WI38 (cell line): ENCODE measurements around the gene TOPORS.

ENCODE experiments used
- H3K4me3 ChIP-seq: 2 replicates; pipeline ENCODE4 v1.5.1; 2011; ENCODE audit warnings: low read depth, mild to moderate bottlenecking, control low read depth, low read length
- TF ChIP-seq, protein P1 (sequence below): IDR thresholded peaks from 2 replicates; pipeline ENCODE4 v1.5.1; 2012; ENCODE audit warnings: low read depth, mild to moderate bottlenecking, control low read depth, low read length

TOPORS gene

DNA sequence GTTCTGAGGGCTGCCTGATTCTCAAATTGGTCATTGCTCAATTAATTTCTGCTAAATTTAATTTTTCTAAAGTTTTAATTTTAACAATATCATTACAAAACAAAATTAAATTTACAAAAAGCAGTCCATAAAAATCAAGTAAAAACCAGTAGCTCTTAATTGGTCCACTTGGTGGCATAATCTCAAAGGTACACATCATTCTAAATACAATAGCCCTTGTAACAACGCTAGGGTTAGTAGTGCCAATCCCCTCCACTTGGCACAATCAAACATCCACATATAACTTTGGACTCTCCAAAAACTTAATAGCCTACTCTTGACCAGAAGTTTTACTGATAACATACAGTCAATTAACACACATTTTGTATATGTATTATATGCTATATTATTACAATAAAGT is 22.5 kb upstream of the TOPORS start:
- TF ChIP-seq, protein P1, sequence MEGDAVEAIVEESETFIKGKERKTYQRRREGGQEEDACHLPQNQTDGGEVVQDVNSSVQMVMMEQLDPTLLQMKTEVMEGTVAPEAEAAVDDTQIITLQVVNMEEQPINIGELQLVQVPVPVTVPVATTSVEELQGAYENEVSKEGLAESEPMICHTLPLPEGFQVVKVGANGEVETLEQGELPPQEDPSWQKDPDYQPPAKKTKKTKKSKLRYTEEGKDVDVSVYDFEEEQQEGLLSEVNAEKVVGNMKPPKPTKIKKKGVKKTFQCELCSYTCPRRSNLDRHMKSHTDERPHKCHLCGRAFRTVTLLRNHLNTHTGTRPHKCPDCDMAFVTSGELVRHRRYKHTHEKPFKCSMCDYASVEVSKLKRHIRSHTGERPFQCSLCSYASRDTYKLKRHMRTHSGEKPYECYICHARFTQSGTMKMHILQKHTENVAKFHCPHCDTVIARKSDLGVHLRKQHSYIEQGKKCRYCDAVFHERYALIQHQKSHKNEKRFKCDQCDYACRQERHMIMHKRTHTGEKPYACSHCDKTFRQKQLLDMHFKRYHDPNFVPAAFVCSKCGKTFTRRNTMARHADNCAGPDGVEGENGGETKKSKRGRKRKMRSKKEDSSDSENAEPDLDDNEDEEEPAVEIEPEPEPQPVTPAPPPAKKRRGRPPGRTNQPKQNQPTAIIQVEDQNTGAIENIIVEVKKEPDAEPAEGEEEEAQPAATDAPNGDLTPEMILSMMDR: no peak
- no peak overlapping the region for H3K4me3 ChIP-seq

DNA sequence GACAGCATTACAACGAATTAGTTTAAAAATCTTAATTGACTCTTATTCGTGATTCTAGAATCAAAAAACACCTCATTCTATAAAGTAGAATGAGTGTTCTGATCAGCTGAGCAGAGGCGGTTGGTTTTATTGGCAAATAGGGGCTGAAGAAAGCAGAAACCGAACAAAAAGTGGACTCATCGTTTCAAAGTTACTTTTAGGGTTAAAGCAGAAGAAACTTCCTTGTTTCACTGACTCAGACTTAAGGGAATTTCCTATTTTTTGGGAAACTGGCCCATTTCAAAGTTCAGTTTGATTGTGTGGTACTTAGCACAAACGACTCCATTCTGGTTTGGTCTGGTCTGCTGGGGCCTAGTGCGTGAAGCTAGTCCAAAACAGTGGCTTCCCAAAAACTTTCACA is 21.4 kb upstream of the TOPORS start:
- no peak overlapping the region for H3K4me3 ChIP-seq
- TF ChIP-seq, protein P1: no peak

DNA sequence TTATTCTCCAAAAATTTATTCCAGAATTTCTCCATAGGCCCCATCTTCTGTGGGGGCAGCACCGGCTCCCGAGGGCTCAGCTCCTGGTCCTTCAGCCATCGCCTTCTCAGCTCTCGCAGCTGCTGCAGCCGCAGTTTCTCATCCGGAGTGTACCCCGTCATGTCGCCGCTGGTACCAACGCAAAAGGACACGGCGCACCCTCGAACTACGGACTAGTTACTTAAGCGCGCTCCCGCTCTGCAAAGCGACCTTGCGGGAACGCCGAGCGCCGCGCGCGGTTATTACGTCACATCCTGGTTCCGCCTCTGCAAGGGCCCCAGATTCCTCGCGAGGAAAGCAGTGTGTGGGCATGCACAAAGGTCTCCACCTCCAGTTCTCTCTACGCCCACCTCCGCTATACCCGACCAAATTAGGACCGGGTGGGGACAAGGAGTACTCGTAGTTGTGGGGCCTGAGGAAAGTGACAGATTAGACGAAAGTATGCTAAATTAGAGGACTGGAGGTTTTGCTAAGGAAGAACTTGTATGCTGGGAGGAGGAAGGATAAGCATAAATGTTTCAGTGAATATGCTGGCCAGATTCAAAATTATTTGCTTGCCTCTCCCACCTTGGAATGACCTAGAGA is 20.6 kb upstream of the TOPORS start, which contains the start of gene NDUFB6:
Gene NDUFB6, minus strand, starts transcription at position 260 of the 624 bp plus-strand sequence. Its CDS starts 99 bp downstream, at position 161.
- TF ChIP-seq, protein P1: no peak

DNA sequence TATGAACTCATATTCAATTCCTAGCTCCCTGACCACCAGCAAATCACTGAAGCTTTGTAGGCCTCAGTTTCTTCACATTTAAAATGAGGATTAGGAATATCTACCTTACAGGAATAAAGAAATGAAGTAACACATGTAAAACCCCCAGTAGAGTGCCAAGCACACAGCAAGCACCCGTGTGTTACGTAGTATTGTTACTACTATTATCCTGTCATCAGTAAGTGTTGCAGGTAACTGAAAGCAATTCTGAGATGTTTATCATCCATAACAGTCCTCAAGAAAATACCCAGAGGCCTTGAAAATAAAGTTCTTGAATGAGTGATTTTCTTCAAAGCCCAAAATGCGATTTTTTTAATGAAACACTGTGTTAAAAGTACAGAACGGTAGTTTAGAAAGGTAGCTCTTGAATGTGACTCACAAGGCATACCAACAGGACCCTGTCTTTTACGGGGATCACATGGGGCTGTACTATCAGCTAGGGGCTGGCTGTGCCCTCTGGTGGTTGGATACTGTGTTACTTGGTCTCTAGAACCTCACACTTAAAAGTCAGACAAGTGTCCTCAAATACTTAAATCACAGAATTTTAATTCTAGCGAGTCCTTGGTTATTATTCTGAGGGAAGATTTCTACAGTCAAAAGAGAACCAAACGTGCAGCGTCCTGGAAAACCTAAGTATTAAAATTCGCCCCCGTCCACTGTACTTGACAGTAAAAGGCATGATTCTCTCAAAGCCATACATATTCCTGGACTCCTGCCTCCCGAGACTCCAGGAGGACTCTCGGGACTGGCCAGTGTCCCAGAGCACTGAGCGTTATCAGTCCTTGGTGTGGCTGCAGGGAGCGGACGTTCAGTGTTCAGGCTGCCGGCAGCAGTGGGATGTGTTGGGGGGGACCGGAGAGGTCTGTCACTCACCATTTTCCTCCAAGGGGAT is 19.8 kb upstream of the TOPORS start:
- H3K4me3 ChIP-seq: peak overlapping the region; percentile 95
- TF ChIP-seq, protein P1: peak; percentile 52

More for the DNA sequence above, 20.6 kb upstream of the TOPORS start, which contains the start of gene NDUFB6:
- H3K4me3 ChIP-seq: peak within 1 kb of the TSS; percentile 95

DNA sequence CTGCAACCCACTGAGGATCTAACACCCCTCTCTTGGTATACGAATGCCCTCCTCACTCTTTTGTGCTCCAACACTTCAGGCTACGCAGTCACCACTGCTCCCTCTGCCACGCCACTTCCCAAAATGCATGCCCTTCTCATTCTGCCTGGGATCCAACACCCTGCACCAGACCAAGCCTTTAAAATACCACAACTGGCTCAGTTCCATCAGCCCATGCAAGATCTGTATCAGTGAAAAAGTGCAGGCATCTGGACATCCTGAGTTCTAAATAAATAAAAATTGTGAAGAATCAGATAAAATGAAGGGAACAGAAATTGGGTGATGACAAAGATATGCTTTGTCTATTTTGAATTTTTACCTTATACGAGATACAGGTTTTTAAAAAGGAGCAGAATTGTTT is 17.9 kb upstream of the TOPORS start:
- no peak overlapping the region for H3K4me3 ChIP-seq
- TF ChIP-seq, protein P1: no peak

DNA sequence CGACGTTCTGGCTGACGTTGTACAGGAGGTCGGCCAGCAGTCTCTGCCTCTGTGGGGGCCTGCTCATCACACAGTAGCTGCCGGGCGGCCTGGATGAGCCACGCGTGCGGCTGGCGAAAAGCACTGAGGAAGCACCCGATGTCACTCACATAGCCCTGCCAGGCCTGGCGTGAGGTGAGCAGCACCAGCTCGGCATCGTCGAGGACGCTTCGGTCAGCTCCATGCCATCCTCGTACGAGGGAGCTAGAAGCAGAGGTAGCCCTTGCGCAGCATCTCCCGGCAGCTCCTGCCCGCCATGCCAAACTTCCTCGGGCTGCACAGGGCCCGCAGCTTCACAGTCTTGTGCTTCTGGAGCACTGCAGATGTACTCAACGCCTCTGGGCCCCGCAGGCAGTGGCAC is 14.4 kb upstream of the TOPORS start:
- TF ChIP-seq, protein P1: no peak
- H3K4me3 ChIP-seq: no peak overlapping the region

DNA sequence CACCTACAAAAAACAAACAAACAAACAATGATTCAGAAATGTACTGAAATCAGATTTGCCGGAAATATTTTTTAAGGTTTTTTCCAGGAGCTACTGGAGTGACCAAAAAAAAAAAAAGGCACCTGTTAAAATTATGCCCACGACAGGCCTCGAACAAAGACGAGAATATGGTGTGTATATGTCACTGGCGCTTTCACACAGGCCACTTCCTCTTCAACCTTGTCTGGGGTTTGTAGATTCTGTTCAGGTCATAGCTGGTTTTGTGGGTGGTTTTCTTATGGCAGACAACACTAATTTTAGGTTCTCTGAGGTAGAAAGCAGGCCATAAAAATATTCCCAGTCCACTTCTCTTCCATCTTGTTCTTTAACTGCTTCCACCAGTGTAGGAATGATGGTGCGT is 13.6 kb upstream of the TOPORS start:
- TF ChIP-seq, protein P1: no peak
- H3K4me3 ChIP-seq: no peak overlapping the region
